Mucosa of descending colon (tissue), 3 donors: ENCODE measurements around the gene NRG3. TPM values are rescaled to one million over a fixed set of nuclear protein-coding genes. Genes with fewer than 3 reads are reported as not detected.

ENCODE experiments used
- ATAC-seq: fragments of 200-7000 bp; cut with Tn5 transposase; one replicate; pipeline ENCODE4 v1.9.1; 2020; ENCODE audit warnings: mild to moderate bottlenecking, moderate library complexity
- DNase-seq, 3 donors: peaks; one replicate each; pipeline ENCODE4 v3.0.0-alpha.2; 2020
- H3K36me3 ChIP-seq: fragments of 200-600 bp; one replicate; pipeline ENCODE4 v1.8.0; 2021; ENCODE audit warnings: low read depth, mild to moderate bottlenecking
- H3K4me1 ChIP-seq: fragments of 200-600 bp; one replicate; pipeline ENCODE4 v1.8.0; 2021; ENCODE audit warnings: low read depth, mild to moderate bottlenecking
- H3K4me3 ChIP-seq: fragments of 200-600 bp; one replicate; pipeline ENCODE4 v1.8.0; 2021; ENCODE audit warnings: mild to moderate bottlenecking
- H3K9me3 ChIP-seq: fragments of 200-600 bp; one replicate; pipeline ENCODE4 v1.8.0; 2021; ENCODE audit warnings: mild to moderate bottlenecking
- CTCF ChIP-seq: fragments of 200-600 bp; IDR thresholded peaks from one replicate; pipeline ENCODE4 v1.8.0; 2022; ENCODE audit warnings: antibody characterized with exemption, mild to moderate bottlenecking
- intact Hi-C, 2 donors: fragments of 100-400 bp; cut with DNase I in 1 of 2; cut with micrococcal nuclease in 1 of 2; formaldehyde crosslinking; loops; one replicate each; pipeline versions ENCODE4 v1.11.0 to v1.11.1; 2022; cut with DNase I, micrococcal nuclease
- total RNA-seq, 3 donors: library from RNA; stranded (reverse); fragmentation: NEBNext Ultra II Directional in 2 of 3; extraction: Animal tissue kit (Norgen Biotek cat#: 25700) in 2 of 3; gene quantifications; one replicate each; pipeline versions ENCODE4 v1.2.1 to v1.2.4, GENCODE V29; 2021 to 2023
- donor health status: DM: no; HTN: no; CAD: no; lungs with moderate emphysema.
- donor health status: DM: no; HTN: no; CAD: no.
- donor health status: DM: no; HTN: yes; CAD: no.

The NRG3 gene
- total RNA-seq, 3 donors from 2014 or later, result 0.12 to 0.73 (median 0.23) TPM

GRCh38 chr10:82464966-82465365 is 590.0 kb downstream of the NRG3 start:
- H3K36me3 ChIP-seq, result no peaks in the 10 kb centered on the region
- no peak for ATAC-seq
- H3K4me1 ChIP-seq, result no peaks in the 10 kb centered on the region
- H3K4me3 ChIP-seq, result no peak overlapping the region
- TF ChIP-seq CTCF, result no peak
- intact Hi-C loops, result no loop called here
- no peak for DNase-seq
- no peaks in the 10 kb centered on the region for H3K9me3 ChIP-seq

- Histone ChIP-seq H3K4me3 (no peak overlapping the region), H3K4me1 (no peaks in the 10 kb centered on the region), H3K9me3 (no peaks in the 10 kb centered on the region), H3K36me3 (no peaks in the 10 kb centered on the region)
- intact Hi-C loops, result no loop called here
- no peak for TF ChIP-seq CTCF
- ATAC-seq, result no peak
- no peak for DNase-seq
These were observed 593.5 kb downstream of the NRG3 start for GRCh38 chr10:82468453-82468852.

GRCh38 chr10:82472406-82473335 is 597.7 kb downstream of the NRG3 start:
- TF ChIP-seq CTCF, result no peak
- ATAC-seq (no peak), DNase-seq (no peak)
- intact Hi-C loops, result no loop called here
- no peaks in the 10 kb centered on the region for H3K36me3 ChIP-seq
- no peaks in the 10 kb centered on the region for H3K4me1 ChIP-seq
- peaks cover 2% of the 10 kb centered on the region for H3K9me3 ChIP-seq
- no peak overlapping the region for H3K4me3 ChIP-seq

- ATAC-seq, result no peak
- no peak overlapping the region for H3K4me3 ChIP-seq
- H3K36me3 ChIP-seq, result no peaks in the 10 kb centered on the region
- H3K4me1 ChIP-seq, result no peaks in the 10 kb centered on the region
- DNase-seq, result no peak
- H3K9me3 ChIP-seq, result peaks cover 2% of the 10 kb centered on the region
- no peak for TF ChIP-seq CTCF
- intact Hi-C loops, result no loop called here
These were observed 602.8 kb downstream of the NRG3 start for GRCh38 chr10:82477776-82478175.

GRCh38 chr10:82492647-82493046 is 617.7 kb downstream of the NRG3 start:
- no peak for ATAC-seq
- no peak overlapping the region for H3K4me3 ChIP-seq
- intact Hi-C loops, result no loop called here
- no peak for DNase-seq
- no peaks in the 10 kb centered on the region for H3K36me3 ChIP-seq
- H3K9me3 ChIP-seq, result no peaks in the 10 kb centered on the region
- TF ChIP-seq CTCF, result no peak
- no peaks in the 10 kb centered on the region for H3K4me1 ChIP-seq
